SKM-1 treated with dmso at 0.1 percent for 144 hours (cell line): ENCODE results near the gene ACOT2.
"Not testable (repeated sequence)": the region's sequence is repeated elsewhere in the genome, so short reads cannot be mapped to it uniquely, and the experiment has no call there.

Experiments used
- DNase-seq: peaks from one replicate; lab custom pipeline; 2025; ENCODE audit not compliant: unreplicated experiment; lab: John Stamatoyannopoulos, UW

Gene ACOT2

DNA sequence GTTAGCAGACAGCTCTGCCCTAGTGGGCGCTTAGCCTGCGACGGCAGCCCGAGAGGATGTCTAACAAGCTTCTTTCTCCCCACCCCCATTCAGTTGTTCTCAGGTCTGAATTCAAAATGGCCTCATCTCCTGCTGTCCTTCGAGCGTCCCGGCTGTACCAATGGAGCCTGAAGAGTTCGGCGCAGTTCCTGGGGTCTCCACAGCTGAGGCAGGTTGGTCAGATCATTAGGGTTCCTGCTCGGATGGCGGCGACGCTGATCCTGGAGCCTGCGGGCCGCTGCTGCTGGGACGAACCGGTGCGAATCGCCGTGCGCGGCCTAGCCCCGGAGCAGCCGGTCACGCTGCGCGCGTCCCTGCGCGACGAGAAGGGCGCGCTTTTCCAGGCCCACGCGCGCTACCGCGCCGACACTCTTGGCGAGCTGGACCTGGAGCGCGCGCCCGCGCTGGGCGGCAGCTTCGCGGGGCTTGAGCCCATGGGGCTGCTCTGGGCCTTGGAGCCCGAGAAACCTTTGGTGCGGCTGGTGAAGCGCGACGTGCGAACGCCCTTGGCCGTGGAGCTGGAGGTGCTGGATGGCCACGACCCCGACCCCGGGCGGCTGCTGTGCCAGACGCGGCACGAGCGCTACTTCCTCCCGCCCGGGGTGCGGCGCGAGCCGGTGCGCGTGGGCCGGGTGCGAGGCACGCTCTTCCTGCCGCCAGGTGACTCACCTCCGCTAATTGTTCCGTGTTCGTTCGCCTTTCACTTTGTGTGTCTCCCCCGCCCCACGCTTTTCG, at the start of gene ACOT2:
Gene ACOT2 (plus strand): TSS at position 29 of the 774 bp plus-strand sequence. CDS start 28 bp downstream, at position 57.
- DNase-seq: peak; percentile 46

DNA sequence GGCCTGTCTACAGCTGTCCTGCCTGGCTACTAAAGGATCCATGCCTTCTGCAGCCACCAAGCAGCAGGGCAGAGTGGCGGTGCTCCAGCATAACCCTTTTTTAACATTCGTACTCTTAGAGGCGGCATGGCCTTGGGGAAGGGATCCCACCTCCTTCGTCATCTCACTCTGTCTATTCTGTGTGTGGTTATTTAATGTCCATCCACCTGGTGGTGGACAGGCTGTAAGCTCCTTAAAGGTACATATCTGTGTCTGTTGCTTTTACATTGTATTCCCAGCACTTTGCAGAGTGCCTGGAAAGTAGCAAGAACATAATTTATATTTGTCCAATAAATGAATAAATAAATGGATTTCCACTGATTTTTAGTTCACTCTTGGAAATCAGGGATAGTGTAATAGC, 47.8 kb upstream of the ACOT2 start:
- DNase-seq: no peak

GRCh38 chr14:73524493-73524892, 44.5 kb upstream of the ACOT2 start:
- no peak for DNase-seq

- no peak for DNase-seq
These were observed 42.7 kb upstream of the ACOT2 start for GRCh38 chr14:73526036-73526984.

DNA sequence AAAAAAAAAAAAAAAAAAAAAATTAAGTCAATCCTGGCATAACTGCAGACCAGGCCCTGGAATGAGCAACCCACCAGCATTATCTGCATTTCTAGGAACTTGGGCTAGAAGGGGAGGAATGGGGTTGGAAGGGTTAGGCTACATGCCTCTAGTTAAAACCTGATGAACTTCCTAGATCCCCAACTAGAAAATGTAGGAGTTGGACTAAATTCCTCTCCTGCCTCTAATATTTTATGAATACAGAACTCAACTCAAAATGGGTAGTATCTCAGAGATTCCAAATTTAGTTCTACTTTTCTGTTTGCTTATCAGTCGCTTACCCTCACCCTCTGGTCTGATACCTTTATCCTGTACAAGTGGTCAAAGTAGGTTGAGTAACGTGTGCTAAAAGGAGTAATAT, 39.7 kb upstream of the ACOT2 start:
- not testable (repeated sequence) for DNase-seq

- not testable (repeated sequence) for DNase-seq
These were observed 37.0 kb upstream of the ACOT2 start for GRCh38 chr14:73531971-73532370.

GRCh38 chr14:73537244-73538045, 31.6 kb upstream of the ACOT2 start:
- DNase-seq: not testable (repeated sequence)

DNA sequence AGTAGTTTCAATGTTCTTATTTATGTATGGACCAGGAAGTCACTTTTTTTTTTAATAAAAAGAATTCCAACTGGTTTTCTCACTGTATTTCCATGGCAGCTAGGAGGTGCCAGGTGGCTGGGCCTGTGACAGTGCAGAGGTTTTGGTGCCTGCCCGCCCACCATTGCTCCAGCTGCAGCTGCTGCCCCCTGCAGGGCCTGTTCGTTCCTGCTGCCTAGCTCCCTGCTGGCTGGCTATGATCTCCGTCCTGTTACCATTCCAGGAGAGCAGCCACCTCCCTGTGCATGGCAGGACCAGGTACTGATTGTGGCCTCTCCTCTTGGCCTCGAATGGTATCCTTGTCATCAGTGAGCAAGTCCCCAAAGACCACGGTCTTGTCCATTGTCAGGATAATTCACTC, 30.0 kb upstream of the ACOT2 start:
- not testable (repeated sequence) for DNase-seq

- DNase-seq: not testable (repeated sequence)
These were observed 26.1 kb upstream of the ACOT2 start for GRCh38 chr14:73542961-73543360.

- DNase-seq: not testable (repeated sequence)
These were observed 23.7 kb upstream of the ACOT2 start for GRCh38 chr14:73545353-73545752.

DNA sequence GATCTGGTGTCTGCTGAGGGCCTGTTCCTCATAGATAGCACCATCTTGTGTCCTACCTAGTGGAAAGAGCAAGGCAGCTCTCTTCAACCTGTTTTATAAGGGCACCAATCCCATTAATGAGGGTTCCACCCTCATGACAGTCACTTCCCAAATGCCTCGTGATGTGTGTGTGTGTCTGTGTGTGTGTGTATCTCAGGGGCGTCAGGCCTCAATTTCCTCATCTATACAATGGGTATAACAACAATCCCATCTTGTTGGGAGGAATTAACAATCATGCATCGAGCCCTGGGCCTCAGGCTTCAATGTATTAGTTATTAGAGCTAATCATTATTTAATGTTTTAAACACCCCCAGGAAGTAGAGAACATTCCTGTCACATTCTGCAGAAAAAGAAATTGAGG, 19.9 kb upstream of the ACOT2 start:
- DNase-seq: not testable (repeated sequence)

GRCh38 chr14:73549889-73550524, 19.0 kb upstream of the ACOT2 start:
- not testable (repeated sequence) for DNase-seq

DNA sequence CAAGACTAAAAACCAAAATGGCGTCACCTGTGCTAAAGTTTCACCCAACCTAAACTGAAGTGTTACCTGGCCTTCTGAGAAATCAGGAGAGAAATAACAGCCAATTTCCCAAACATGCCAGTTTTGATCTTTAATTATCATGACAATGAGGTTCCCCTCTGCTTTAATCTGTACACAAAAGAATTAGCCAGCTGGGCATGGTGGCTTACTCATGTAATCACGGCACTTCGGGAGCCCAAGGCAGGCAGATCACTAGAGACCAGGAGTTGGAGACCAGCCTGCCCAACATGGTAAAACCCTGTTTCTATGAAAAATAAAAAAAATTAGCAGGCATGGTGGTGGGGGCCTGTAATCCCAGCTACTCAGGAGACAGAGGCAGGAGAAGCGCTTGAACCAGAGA, 15.2 kb upstream of the ACOT2 start:
- DNase-seq: no peak

DNA sequence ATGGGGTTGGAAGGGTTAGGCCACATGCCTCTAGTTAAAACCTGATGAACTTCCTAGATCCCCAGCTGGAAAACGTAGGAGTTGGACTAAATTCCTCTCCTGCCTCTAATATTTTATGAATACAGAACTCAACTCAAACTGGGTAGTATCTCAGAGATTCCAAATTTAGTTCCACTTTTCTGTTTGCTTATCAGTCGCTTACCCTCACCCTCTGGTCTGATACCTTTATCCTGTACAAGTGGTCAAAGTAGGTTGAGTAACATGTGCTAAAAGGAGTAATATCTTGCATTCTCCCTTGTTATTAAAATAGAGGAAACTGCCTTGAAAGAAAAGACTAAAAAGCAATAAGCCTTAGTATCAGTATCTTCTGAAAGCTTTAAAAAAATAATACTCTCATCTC, 11.8 kb upstream of the ACOT2 start:
- not testable (repeated sequence) for DNase-seq

GRCh38 chr14:73558238-73558637, 10.8 kb upstream of the ACOT2 start:
- DNase-seq: not testable (repeated sequence)

DNA sequence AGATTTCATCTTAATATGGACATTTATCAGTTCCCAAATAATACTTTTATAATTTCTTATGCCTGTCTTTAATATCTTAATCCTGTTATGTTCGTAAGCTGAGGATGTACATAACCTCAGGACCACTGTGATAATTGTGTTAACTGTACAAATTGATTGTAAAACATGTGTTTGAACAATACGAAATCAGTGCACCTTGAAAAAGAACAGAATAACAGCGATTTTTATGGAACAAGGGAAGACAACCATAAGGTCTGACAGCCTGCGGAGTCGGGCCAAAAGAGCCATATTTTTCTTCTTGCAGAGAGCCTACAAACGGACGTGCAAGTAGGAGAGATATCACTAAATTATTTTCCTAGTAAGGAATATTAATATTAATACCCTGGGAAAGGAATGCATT, 6.8 kb upstream of the ACOT2 start:
- not testable (repeated sequence) for DNase-seq

DNA sequence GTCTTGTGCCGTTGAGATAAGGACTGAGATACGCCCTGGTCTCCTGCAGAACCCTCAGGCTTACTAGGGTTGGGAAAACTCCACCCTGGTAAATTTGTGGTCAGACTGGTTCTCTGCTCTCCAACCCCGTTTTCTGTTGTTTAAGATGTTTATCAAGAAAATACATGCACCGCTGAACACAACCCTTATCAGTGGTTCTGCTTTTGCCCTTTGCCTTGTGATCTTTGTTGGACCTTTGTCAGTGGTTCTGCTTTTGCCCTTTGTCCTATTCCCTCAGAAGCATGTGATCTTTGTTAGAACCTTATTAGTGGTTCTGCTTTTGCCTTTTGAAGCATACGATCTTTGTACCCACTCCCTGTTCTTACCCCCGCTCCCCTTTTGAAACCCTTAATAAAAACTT, 6.3 kb upstream of the ACOT2 start:
- not testable (repeated sequence) for DNase-seq

GRCh38 chr14:73566431-73566830, 2.6 kb upstream of the ACOT2 start:
- DNase-seq: not testable (repeated sequence)

GRCh38 chr14:73566935-73567334, 2.1 kb upstream of the ACOT2 start:
- not testable (repeated sequence) for DNase-seq

DNA sequence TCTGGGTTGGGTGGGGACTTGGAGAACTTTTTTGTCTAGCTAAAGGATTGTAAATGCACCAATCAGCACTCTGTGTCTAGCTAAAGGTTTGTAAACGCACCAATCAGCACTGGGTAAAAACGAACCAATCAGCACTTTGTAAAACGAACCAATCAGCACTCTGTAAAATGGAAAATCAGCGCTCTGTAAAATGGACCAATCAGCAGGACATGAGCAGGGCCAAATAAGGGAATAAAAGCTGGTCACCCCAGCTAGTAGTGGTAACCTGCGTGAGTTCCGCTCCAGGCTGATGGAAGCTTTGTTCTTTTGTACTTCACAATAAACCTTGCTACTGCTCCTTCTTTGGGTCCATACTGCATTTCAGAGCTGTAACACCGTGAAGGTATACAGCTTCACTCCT, 1.7 kb upstream of the ACOT2 start:
- DNase-seq: no peak
